CD14-positive monocyte (primary cell): ENCODE results near the gene ANKRD23. TPM values are rescaled to one million over a fixed set of nuclear protein-coding genes. Genes with fewer than 3 reads are reported as not detected.
"Not testable (repeated sequence)": the region's sequence is repeated elsewhere in the genome, so short reads cannot be mapped to it uniquely, and the experiment has no call there.

ENCODE experiments used
- DNase-seq, 3 donors: peaks; one replicate each; pipeline ENCODE4 v3.0.0-alpha.2; 2011 to 2022
- H2AFZ ChIP-seq: 2 replicates; pipeline ENCODE4 v1.6.0; 2012; ENCODE audit warnings: mild to moderate bottlenecking, low read depth, low read length, inconsistent platforms; ENCODE audit not compliant: insufficient read depth, poor library complexity, severe bottlenecking
- H3K27ac ChIP-seq, 2 donors: 1 replicate in 1 of 2; 2 replicates in 1 of 2; pipeline ENCODE4 v1.5.1; 2012 to 2013; ENCODE audit warnings: low read length in 2 of 2, control low read depth in 1 of 2, inconsistent platforms in 1 of 2, low read depth in 1 of 2, mild to moderate bottlenecking in 1 of 2
- H3K27me3 ChIP-seq, 2 donors: one replicate each; pipeline versions ENCODE4 v1.6.0 to v1.6.1; 2011 to 2013; ENCODE audit warnings: low read length in 2 of 2; ENCODE audit not compliant: control insufficient read depth in 2 of 2, insufficient read depth in 2 of 2
- H3K36me3 ChIP-seq, 2 donors: replicated peaks in 1 of 2; 1 replicate in 1 of 2; 2 replicates in 1 of 2; pipeline versions ENCODE4 v1.5.1 to v1.6.1; 2012 to 2013; ENCODE audit warnings: low read length in 2 of 2, control low read depth in 1 of 2, inconsistent platforms in 1 of 2, mild to moderate bottlenecking in 1 of 2; ENCODE audit not compliant: insufficient read depth in 2 of 2, control insufficient read depth in 1 of 2
- H3K4me1 ChIP-seq, 2 donors: 1 replicate in 1 of 2; 2 replicates in 1 of 2; pipeline versions ENCODE4 v1.5.1 to v1.6.1; 2012 to 2013; ENCODE audit warnings: low read length in 2 of 2, control low read depth in 1 of 2, inconsistent platforms in 1 of 2, mild to moderate bottlenecking in 1 of 2, moderate library complexity in 1 of 2; ENCODE audit not compliant: insufficient read depth in 2 of 2, control insufficient read depth in 1 of 2
- H3K4me2 ChIP-seq: replicated peaks from 2 replicates; pipeline ENCODE3; 2012; ENCODE audit warnings: low read length, moderate library complexity, mild to moderate bottlenecking; ENCODE audit not compliant: poor library complexity, severe bottlenecking; ENCODE audit errors: extremely low read depth
- H3K4me3 ChIP-seq, 3 experiments: fragments of 200-600 bp in 1 of 3; sonication (generic) in 1 of 3; replicated peaks in 1 of 3; 1 replicate in 2 of 3; 2 replicates in 1 of 3; pipeline ENCODE4 v1.5.1; 2011 to 2013; ENCODE audit warnings: low read length in 3 of 3, mild to moderate bottlenecking in 3 of 3, control low read depth in 2 of 3, low read depth in 2 of 3, inconsistent platforms in 1 of 3, moderate library complexity in 1 of 3
- H3K79me2 ChIP-seq: 2 replicates; pipeline ENCODE4 v1.6.0; 2012; ENCODE audit warnings: mild to moderate bottlenecking, control low read depth, inconsistent platforms, low read length, moderate library complexity; ENCODE audit not compliant: insufficient read depth
- H3K9ac ChIP-seq: 2 replicates; pipeline ENCODE4 v1.6.0; 2017; ENCODE audit warnings: low read length, mild to moderate bottlenecking; ENCODE audit not compliant: insufficient read depth, poor library complexity, severe bottlenecking
- H3K9me3 ChIP-seq, 2 donors: replicated peaks in 1 of 2; 1 replicate in 1 of 2; 2 replicates in 1 of 2; pipeline versions ENCODE4 v1.5.1 to v1.6.1; 2012 to 2013; ENCODE audit warnings: low read length in 2 of 2, control low read depth in 1 of 2; ENCODE audit not compliant: control insufficient read depth in 1 of 2, insufficient read depth in 1 of 2
- H4K20me1 ChIP-seq: 2 replicates; pipeline ENCODE4 v1.6.0; 2012; ENCODE audit warnings: mild to moderate bottlenecking, low read length, control low read depth, moderate library complexity; ENCODE audit not compliant: insufficient read depth
- H3K27ac Mint-ChIP-seq, 7 donors: one replicate each; pipeline ENCODE4 v1.8.0; 2020; ENCODE audit warnings: mild to moderate bottlenecking in 7 of 7, mixed read lengths in 7 of 7, moderate library complexity in 6 of 7, inconsistent platforms in 2 of 7
- H3K27me3 Mint-ChIP-seq, 3 donors: one replicate each; pipeline ENCODE4 v1.8.0; 2021 to 2022; ENCODE audit warnings: low read depth in 3 of 3, mild to moderate bottlenecking in 3 of 3, mixed read lengths in 3 of 3, moderate library complexity in 3 of 3, inconsistent platforms in 1 of 3
- H3K36me3 Mint-ChIP-seq, 2 donors: one replicate each; pipeline ENCODE4 v1.8.0; 2020; ENCODE audit warnings: mixed read lengths in 2 of 2, inconsistent platforms in 1 of 2, mild to moderate bottlenecking in 1 of 2
- H3K4me1 Mint-ChIP-seq: one replicate; pipeline ENCODE4 v1.8.0; 2020; ENCODE audit warnings: mild to moderate bottlenecking, mixed read lengths
- H3K4me3 Mint-ChIP-seq, 2 donors: one replicate each; pipeline ENCODE4 v1.8.0; 2020; ENCODE audit warnings: mild to moderate bottlenecking in 2 of 2, mixed read lengths in 2 of 2, moderate library complexity in 1 of 2
- H3K9me3 Mint-ChIP-seq, 7 donors: one replicate each; pipeline ENCODE4 v1.8.0; 2020 to 2022; ENCODE audit warnings: mixed read lengths in 7 of 7, mild to moderate bottlenecking in 6 of 7, moderate library complexity in 6 of 7, inconsistent platforms in 2 of 7
- WGBS: methylation state at CpG from one replicate; pipeline ENCODE4 v1.1.5; 2013; ENCODE audit warnings: missing lambda C conversion rate; ENCODE audit not compliant: insufficient coverage; 5-methylcytosine and 5-hydroxymethylcytosine counted together
- intact Hi-C, 2 donors: fragments of 100-400 bp; cut with micrococcal nuclease; formaldehyde crosslinking; loops; one replicate each; pipeline versions ENCODE4 v1.15.0 to v1.15.1; 2023
- polyA plus RNA-seq, 3 donors: library from polyadenylated mRNA; depleted of rRNA in 1 of 3; unstranded in 2 of 3; stranded (reverse) in 1 of 3; fragments of 300-500 nt in 2 of 3; fragments of >200 nt in 1 of 3; fragmentation: Illumina TruSeq in 2 of 3; gene quantifications; 1 replicate in 2 of 3; 2 replicates in 1 of 3; pipeline ENCODE4 v1.2.3, GENCODE V29; 2012 to 2021
- TF ChIP-seq, protein P1 (sequence below): fragments of 200-600 bp; IDR thresholded peaks from one replicate; pipeline ENCODE4 v1.8.0; 2022; ENCODE audit warnings: antibody characterized with exemption, mild to moderate bottlenecking

ANKRD23 gene
- polyA plus RNA-seq, 3 donors = 1.4 TPM; not detected in 2

DNA sequence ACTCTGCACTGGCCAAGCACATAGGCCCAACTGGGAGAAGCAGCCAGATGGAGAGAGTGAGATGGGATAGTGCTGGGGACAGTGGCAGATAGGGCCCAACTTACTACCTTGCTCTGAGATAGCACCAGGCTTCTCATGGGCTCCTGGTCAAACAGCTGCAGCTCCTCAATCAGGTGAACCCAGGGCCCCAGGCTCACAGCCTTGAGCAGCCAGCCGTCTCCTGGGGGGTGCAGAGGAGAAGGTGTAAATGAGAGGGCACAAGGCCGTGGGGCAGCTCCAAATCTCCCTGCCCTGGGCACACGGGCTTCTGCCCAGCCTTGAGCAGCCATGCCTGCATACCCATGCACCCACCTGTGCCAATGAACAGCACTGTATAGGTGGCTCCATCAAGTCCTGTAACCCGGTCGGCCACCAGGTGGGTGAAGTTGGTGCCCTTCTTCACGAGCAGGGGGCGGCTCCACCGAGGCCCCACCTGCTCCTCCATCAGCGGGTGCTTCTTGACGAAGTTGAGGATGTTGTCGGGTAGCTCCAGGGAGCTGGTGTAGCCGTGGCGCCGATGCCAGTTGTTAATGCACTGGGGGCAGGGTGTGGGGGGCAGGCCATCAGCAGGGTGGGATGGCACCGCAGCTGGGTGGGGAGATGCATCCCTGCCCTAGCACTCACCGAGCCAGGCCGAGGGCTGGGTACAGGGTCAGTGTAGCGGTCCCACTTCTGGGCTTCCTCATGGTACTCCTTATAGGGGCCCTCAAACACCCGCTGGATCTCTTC is 19.9 kb upstream of the ANKRD23 start:
- Mint-ChIP-seq H3K9me3 (peaks cover 0 to 3% (median 1%) of the 10 kb centered on the region in 7 donors), H3K4me3 (peak overlapping the region in 1 of 2 donors; percentile 75), H3K27me3 (peaks cover 44 to 86% (median 56%) of the 10 kb centered on the region in 3 donors), H3K27ac (peak overlapping the region in 6 of 7 donors; percentile 19 to 89 (median 72)), H3K4me1 (peaks cover 60% of the 10 kb centered on the region), H3K36me3 (peaks cover 24 to 27% of the 10 kb centered on the region in 2 donors)
- Histone ChIP-seq H3K79me2 (no peaks in the 10 kb centered on the region), H3K4me2 (peak overlapping the region; percentile 14), H3K9ac (no peak overlapping the region), H2AFZ (no peak overlapping the region), H3K4me1 (peaks cover 57 to 60% of the 10 kb centered on the region in 2 donors), H3K27ac (no peak overlapping the region), H4K20me1 (peaks cover 14% of the 10 kb centered on the region), H3K27me3 (peaks cover 0 to 73% of the 10 kb centered on the region in 2 donors), H3K9me3 (no peaks in the 10 kb centered on the region), H3K36me3 (no peaks in the 10 kb centered on the region), H3K4me3 (peak overlapping the region in 1 of 3 experiments; percentile 36)
- intact Hi-C loops = no loop called here
- 96% methylated on average over 12 of the region's 19 CpGs for WGBS
- TF ChIP-seq, protein P1, sequence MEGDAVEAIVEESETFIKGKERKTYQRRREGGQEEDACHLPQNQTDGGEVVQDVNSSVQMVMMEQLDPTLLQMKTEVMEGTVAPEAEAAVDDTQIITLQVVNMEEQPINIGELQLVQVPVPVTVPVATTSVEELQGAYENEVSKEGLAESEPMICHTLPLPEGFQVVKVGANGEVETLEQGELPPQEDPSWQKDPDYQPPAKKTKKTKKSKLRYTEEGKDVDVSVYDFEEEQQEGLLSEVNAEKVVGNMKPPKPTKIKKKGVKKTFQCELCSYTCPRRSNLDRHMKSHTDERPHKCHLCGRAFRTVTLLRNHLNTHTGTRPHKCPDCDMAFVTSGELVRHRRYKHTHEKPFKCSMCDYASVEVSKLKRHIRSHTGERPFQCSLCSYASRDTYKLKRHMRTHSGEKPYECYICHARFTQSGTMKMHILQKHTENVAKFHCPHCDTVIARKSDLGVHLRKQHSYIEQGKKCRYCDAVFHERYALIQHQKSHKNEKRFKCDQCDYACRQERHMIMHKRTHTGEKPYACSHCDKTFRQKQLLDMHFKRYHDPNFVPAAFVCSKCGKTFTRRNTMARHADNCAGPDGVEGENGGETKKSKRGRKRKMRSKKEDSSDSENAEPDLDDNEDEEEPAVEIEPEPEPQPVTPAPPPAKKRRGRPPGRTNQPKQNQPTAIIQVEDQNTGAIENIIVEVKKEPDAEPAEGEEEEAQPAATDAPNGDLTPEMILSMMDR = no peak
- peak in 1 of 3 donors; percentile 4 for DNase-seq

DNA sequence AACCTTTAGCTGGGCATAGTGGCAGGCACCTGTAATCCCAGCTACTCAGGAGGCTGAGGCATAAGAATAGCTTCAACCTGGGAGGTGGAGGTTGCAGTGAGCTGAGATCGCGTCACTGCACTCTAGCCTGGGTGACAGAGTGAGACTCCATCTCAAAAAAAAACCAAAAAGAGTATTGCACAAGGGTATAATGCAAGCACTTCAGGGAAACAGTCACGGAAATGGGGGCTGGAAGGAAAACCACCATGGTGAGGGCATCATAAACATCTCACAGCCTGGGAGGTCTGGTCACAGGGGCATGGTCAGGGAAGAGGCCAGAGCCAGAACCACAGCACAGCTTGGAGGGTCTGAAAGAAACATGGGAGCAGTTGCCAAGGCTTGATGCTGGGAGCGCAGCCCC is 19.2 kb upstream of the ANKRD23 start:
- intact Hi-C loops, H3K9me3 Mint-ChIP-seq, H3K27ac ChIP-seq, H3K79me2 ChIP-seq, H3K9me3 ChIP-seq, H3K9ac ChIP-seq, H3K36me3 ChIP-seq, H2AFZ ChIP-seq: not testable (repeated sequence)
- peaks cover 60% of the 10 kb centered on the region for H3K4me1 Mint-ChIP-seq
- peaks cover 14% of the 10 kb centered on the region for H4K20me1 ChIP-seq
- peak overlapping the region in 6 of 7 donors; percentile 19 to 89 (median 72) for H3K27ac Mint-ChIP-seq
- peaks cover 45 to 83% (median 58%) of the 10 kb centered on the region in 3 donors for H3K27me3 Mint-ChIP-seq
- peak in 2 of 3 donors; percentile 59 to 74 for DNase-seq
- peaks cover 0 to 72% of the 10 kb centered on the region in 2 donors for H3K27me3 ChIP-seq
- H3K36me3 Mint-ChIP-seq = peaks cover 24 to 27% of the 10 kb centered on the region in 2 donors
- peak overlapping the region in 1 of 2 donors; percentile 75 for H3K4me3 Mint-ChIP-seq
- H3K4me3 ChIP-seq = peak overlapping the region in 1 of 3 experiments; percentile 36
- peak overlapping the region; percentile 14 for H3K4me2 ChIP-seq
- WGBS = 31% methylated on average over 4 of the region's 4 CpGs
- H3K4me1 ChIP-seq = peaks cover 56 to 59% of the 10 kb centered on the region in 2 donors
